NCI-H526 (cell line): ENCODE results near the gene NBPF6.
"Not testable (repeated sequence)": the region's sequence is repeated elsewhere in the genome, so short reads cannot be mapped to it uniquely, and the experiment has no call there.

Experiments
- DNase-seq, 2 experiments: peaks; one replicate each; lab custom pipeline; 2025; lab: John Stamatoyannopoulos, UW

Gene NBPF6

GRCh38 chr1:108502138-108502537 lies 52.0 kb downstream of the NBPF6 start:
- no peak for DNase-seq

- no peak for DNase-seq
Measured at GRCh38 chr1:108502624-108503023, 52.5 kb downstream of the NBPF6 start.

DNA sequence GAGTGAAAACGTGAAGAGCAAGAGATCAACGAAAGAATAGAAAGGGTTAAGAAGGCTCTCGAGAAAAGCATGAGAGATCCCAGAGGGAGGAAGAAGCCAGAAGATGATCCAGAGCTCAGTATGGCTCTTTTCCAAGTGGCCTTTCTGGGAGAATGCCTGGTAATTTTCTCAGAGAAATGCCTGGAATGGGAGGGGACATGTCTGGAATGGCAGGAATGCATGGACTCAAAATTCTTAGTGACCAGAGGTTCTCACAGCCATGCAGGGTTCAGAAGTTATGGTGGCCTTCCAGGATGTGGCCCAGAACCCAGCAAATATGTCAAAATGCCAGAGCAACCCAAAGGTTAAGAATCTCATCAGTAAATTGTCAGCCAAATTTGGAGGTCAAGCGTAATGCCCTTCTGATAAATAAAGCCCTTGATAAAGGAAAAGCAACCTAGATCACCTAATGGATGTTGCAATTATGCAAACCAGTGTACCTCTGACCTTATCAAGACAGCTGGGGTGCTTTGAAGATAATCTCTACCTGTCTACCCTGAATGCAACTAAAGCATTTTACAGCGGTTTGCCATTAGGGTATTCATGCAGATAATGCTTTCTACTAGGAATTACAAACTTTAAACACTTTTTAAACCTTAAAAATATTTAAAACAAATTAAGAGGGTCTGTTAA lies 53.1 kb downstream of the NBPF6 start:
- DNase-seq = no peak

DNA sequence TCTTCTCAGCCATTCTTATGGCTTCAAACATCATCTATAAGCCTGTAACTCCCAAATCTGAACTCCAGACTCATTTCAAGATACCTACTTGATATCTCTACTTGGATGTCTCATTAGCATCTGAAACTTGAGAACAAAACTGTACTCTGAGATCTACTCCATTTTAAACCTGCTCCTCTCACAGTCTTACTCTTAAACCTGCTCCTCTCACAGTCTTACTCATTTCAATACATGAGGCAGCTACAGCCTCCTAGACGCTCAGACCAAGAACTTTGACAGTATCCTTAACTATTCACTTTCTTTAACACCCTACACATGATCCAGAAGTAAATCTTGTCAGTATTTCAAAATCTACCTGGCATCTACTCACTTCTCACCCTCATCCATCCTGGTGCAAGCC lies 54.3 kb downstream of the NBPF6 start:
- DNase-seq = no peak

DNA sequence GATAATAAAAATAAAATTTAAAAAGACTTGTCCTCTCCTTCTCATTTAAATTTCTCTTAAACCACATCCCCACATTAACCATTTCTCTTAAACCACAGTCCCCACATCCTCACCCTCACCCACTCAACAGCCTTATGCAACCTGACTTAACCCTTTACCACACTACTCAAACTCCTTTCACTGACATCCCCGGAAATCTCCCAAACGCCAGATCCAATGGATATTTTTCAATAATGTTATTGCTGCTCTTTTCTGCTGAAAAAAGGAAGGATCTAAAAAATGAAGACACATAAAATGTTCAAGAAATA lies 55.6 kb downstream of the NBPF6 start:
- DNase-seq = no peak

DNA sequence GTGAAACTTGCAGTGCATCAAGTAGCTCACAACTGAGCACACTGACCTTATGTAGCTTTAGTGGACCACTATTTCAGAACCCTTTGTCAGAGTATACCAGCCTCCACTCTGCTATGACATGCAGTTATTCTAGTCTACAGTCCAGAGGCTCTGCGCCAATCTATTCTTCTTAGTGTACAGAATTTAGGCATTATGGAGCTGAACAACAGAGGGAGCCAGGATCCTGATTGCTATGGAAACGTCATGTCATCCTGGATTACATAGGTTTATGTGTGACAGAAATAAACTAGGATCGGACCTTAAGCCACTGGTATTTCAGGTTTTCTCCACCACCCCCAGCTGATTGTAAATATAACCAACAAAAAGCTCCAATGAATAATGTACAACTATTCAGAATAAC lies 61.6 kb downstream of the NBPF6 start:
- DNase-seq = no peak

- DNase-seq = peak; percentile 7 to 54
Measured at GRCh38 chr1:108512239-108513043, 62.3 kb downstream of the NBPF6 start.

GRCh38 chr1:108513044-108513415 lies 62.9 kb downstream of the NBPF6 start:
- no peak for DNase-seq

GRCh38 chr1:108513914-108514313 lies 63.8 kb downstream of the NBPF6 start:
- DNase-seq = not testable (repeated sequence)

GRCh38 chr1:108517301-108517897 lies 67.3 kb downstream of the NBPF6 start:
- DNase-seq = not testable (repeated sequence)
